DMS153 treated with DMSO at 0.1 percent for 48 hours (cell line): ENCODE measurements around the gene PSMD6.

Experiments used
- DNase-seq: peaks from one replicate; lab custom pipeline; 2025; ENCODE audit not compliant: unreplicated experiment; lab: John Stamatoyannopoulos, UW

Gene PSMD6

GRCh38 chr3:64011685-64012084, 11.6 kb downstream of the PSMD6 start:
- DNase-seq = no peak

- DNase-seq = no peak
These were observed 13.1 kb downstream of the PSMD6 start for GRCh38 chr3:64010199-64010598.

DNA sequence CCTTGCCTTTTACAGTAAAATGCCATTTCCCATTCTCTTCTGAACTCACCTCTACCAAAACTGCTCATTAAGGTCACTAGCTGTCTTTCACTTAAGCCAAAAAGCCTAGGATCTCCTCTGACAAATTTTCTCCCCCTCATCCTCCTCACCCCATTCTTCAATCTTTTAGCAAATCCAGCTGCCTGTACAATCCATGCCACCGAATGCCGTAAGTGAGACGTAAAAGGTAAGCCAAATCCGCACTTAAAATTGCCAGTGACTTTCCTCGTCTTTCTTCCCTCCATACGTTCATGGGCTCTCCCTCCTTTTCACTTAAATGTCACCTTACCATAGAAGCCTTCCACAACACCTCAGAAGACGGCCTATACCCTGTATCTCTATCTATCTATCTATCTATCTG, 13.8 kb downstream of the PSMD6 start:
- no peak for DNase-seq

DNA sequence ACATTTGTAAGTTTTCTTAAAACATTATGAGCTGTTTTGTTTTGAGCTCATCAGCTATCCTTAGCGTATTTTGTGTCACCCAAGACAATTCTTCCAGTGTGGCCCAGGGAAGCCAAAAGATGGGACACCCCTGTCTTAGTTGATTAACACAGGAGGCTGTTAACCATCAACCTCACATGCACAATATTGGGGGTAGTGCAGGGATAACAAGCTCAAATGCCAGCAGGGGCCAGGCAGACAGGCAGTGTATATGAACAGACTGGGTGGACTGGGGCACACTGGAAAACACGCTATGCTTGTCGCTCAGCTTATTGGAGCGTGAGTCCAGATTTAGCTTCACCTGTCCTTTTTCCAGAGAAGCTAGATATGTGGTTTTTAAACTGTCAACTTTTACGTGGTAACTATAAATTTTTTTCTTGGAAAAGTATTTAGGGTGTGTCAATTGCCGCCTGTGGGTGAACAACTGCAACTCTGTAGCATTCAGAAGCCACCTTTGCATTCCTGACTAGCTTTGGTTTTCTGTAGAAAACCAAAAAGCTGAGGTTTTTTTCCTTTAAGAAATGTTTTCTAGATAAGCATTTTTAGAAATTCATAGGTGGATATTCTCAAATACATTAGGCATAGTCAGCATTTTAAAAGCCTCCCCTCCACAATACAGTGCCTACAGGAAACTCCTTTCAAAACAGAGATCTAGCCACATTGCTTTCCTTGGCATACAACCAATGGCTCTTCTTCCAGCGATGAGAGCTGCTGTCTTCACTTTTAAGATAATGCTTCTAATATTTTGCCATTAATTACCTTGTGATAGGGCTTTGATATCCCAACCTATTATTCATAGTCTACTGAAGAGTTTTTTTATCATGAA, 14.6 kb downstream of the PSMD6 start:
- no peak for DNase-seq

GRCh38 chr3:64008017-64008416, 15.3 kb downstream of the PSMD6 start:
- no peak for DNase-seq

- DNase-seq = no peak
These were observed 19.7 kb downstream of the PSMD6 start for GRCh38 chr3:64003589-64003988.

- no peak for DNase-seq
These were observed 21.1 kb downstream of the PSMD6 start for GRCh38 chr3:64002233-64002632.

GRCh38 chr3:64000453-64001055, 22.7 kb downstream of the PSMD6 start:
- DNase-seq = no peak

GRCh38 chr3:63998852-63999754, 24.2 kb downstream of the PSMD6 start:
- no peak for DNase-seq

DNA sequence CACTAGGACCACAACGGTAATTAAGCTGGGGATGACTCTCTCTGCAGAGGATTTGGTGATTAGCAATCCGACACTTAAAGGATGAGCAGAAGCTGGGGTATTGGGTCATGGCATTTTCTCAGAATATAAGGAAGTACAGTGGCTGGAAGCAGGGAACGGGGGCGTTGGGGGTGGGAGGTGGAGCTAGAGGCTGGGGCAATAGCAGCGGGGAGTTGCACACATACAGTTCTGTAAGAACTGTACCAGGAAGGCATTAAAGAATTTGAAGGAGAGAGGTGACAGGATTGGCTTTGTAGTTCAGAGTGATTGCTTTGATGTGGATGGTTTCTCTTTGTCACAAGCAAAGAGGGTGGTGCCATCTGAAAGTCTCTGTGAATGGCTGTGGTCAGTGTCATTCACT, 28.2 kb downstream of the PSMD6 start:
- DNase-seq = no peak

- DNase-seq = peak; percentile 7
These were observed 29.6 kb downstream of the PSMD6 start for GRCh38 chr3:63993653-63994079.

- no peak for DNase-seq
These were observed 30.6 kb downstream of the PSMD6 start for GRCh38 chr3:63992516-63993209.

DNA sequence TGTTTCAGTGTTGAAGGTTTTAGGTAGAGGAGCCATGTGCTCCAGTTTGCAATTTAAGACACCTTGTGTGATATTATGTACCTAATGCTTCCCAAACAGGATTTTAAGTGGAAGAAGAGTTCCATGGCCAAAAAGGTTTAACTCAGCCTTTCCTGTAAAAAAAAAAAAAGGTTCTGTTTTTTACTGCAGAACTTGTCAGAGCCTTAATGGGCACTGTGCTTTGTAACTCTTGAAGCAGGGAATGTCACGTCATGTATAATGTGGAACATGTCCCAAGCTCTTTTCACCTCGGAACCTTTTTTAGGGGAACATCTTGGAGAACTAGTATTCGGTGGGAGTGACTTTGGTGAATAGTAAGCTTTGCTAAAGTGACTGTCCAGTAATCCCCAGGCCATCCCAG, 31.6 kb downstream of the PSMD6 start:
- DNase-seq = no peak

GRCh38 chr3:63990733-63991132, 32.6 kb downstream of the PSMD6 start:
- DNase-seq = no peak

- DNase-seq = no peak
These were observed 33.1 kb downstream of the PSMD6 start for GRCh38 chr3:63990204-63990603.

DNA sequence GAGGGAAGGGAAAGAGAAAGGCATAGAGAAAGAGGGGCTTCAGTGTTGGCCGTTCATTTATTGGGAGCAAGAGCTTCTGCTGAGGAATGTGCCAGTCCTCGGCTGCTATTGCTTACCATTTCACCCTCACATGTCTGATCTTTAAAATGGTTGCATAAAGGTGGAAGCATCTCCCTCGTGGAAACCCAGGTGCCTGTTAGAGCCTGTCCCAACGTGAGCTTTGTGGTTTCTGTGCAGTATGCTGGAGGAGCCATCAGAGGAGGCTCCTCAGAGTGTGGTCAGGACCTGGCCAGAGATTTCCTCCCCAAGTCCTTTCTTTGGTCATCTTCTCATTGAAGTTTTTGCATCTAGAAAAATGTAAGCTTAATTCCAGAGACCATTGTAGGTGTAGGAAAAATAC, 34.4 kb downstream of the PSMD6 start:
- DNase-seq = no peak

DNA sequence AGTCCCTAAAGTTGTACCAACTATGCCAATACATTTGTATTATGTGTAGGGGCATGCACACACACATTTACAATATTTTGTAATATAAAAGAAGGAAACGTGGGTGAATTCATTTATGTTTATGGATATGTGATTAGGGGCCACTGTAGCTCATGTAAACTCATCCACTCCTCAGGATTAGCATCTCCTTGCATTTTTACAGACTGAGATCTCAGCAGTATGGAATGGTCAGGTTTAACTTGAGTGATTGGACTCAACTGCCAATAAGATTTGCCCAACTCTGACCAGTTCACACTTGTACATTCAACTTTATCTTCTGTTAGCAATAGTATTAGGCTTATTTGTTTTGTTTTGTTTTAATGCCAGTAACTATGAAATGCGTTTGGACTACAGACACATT, 36.5 kb downstream of the PSMD6 start:
- DNase-seq = no peak

GRCh38 chr3:63986146-63986545, 37.1 kb downstream of the PSMD6 start:
- DNase-seq = no peak

GRCh38 chr3:63984391-63984790, 38.9 kb downstream of the PSMD6 start:
- no peak for DNase-seq

DNA sequence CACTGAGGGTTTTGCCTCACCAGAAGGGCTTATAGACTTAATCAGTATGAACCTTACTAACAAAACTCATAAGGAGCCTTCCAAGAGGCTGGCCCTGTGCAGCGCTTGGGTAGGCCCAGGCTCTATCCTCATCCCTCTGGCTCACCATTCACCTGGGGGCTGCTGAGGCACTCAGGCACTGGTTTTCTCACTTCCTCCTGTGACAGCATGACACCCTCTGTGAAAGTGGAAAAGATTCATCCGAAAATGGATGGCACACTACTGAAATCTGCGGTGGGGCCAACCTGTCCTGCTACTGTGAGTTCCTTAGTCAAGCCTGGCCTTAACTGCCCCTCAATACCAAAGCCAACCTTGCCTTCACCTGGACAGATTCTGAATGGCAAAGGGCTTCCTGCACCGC, 41.3 kb downstream of the PSMD6 start:
- DNase-seq = no peak
